ENCODE measurements around the gene PRR5L. TPM values are rescaled to one million over a fixed set of nuclear protein-coding genes. Genes with fewer than 3 reads are reported as not detected.

The PRR5L gene
- total RNA-seq, 4 donors from 2014 or later: 8.8 to 29.7 (median 9.4) TPM

GRCh38 chr11:36462321-36462720 lies 166.2 kb downstream of the PRR5L start:
- no peak for DNase-seq (ENCODE audit: low spot score in 2 of 2)
- Histone ChIP-seq H3K36me3 (peaks cover 0 to 39% (median 0%) of the 10 kb centered on the region in 3 donors), H3K4me1 (no peaks in the 10 kb centered on the region), H3K4me3 (no peak overlapping the region), H3K9me3 (no peaks in the 10 kb centered on the region), H3K27me3 (no peaks in the 10 kb centered on the region), H3K27ac (no peak overlapping the region)
- TF ChIP-seq CTCF (IDR thresholded peaks at IDR 0.05) (no peak), POLR2A (IDR thresholded peaks at IDR 0.05) (no peak), EP300 (IDR thresholded peaks at IDR 0.05) (no peak)
- 93 to 98% methylated on average over 10 to 13 of the region's 15 CpGs for WGBS, 2 donors

GRCh38 chr11:36463781-36464180 lies 167.7 kb downstream of the PRR5L start:
- Histone ChIP-seq H3K27ac (no peak overlapping the region), H3K9me3 (no peaks in the 10 kb centered on the region), H3K4me3 (no peak overlapping the region), H3K4me1 (no peaks in the 10 kb centered on the region), H3K36me3 (peaks cover 0 to 39% (median 0%) of the 10 kb centered on the region in 3 donors), H3K27me3 (no peaks in the 10 kb centered on the region)
- DNase-seq (ENCODE audit: low spot score in 2 of 2): no peak
- TF ChIP-seq EP300 (IDR thresholded peaks at IDR 0.05): no peak
- TF ChIP-seq POLR2A (IDR thresholded peaks at IDR 0.05): no peak
- TF ChIP-seq CTCF (IDR thresholded peaks at IDR 0.05): no peak
- WGBS, 2 donors: 66 to 71% methylated on average over 3 of the region's 3 CpGs

- WGBS, 2 donors: 82 to 94% methylated on average over 3 of the region's 3 CpGs
- peaks cover 0 to 39% (median 0%) of the 10 kb centered on the region in 3 donors for H3K36me3 ChIP-seq
- DNase-seq (ENCODE audit: low spot score in 2 of 2): no peak
- H3K4me1 ChIP-seq: peaks cover 0 to 6% (median 0%) of the 10 kb centered on the region in 4 donors
- TF ChIP-seq EP300 (IDR thresholded peaks at IDR 0.05) (no peak), CTCF (IDR thresholded peaks at IDR 0.05) (no peak), POLR2A (IDR thresholded peaks at IDR 0.05) (no peak)
- no peaks in the 10 kb centered on the region for H3K27me3 ChIP-seq
- no peaks in the 10 kb centered on the region for H3K9me3 ChIP-seq
- H3K4me3 ChIP-seq: no peak overlapping the region
- no peak overlapping the region for H3K27ac ChIP-seq
Observed at GRCh38 chr11:36464720-36465119, 168.6 kb downstream of the PRR5L start.

GRCh38 chr11:36465449-36466163 lies 169.5 kb downstream of the PRR5L start:
- Histone ChIP-seq H3K9me3 (no peaks in the 10 kb centered on the region), H3K4me3 (no peak overlapping the region), H3K4me1 (peaks cover 0 to 14% (median 0%) of the 10 kb centered on the region in 4 donors), H3K36me3 (peaks cover 0 to 37% (median 0%) of the 10 kb centered on the region in 3 donors), H3K27ac (no peak overlapping the region), H3K27me3 (no peaks in the 10 kb centered on the region)
- TF ChIP-seq EP300 (IDR thresholded peaks at IDR 0.05): no peak
- DNase-seq (ENCODE audit: low spot score in 2 of 2): no peak
- WGBS, 2 donors: 93 to 99% methylated on average over 4 of the region's 4 CpGs

GRCh38 chr11:36467012-36467411 lies 170.9 kb downstream of the PRR5L start:
- Histone ChIP-seq H3K36me3 (peaks cover 0 to 32% (median 0%) of the 10 kb centered on the region in 3 donors), H3K4me3 (no peak overlapping the region), H3K4me1 (peaks cover 0 to 15% (median 0%) of the 10 kb centered on the region in 4 donors), H3K27me3 (no peaks in the 10 kb centered on the region), H3K27ac (no peak overlapping the region), H3K9me3 (no peaks in the 10 kb centered on the region)
- WGBS, 2 donors: 94 to 100% methylated on average over 3 of the region's 3 CpGs
- TF ChIP-seq CTCF (IDR thresholded peaks at IDR 0.05) (no peak), EP300 (IDR thresholded peaks at IDR 0.05) (no peak), POLR2A (IDR thresholded peaks at IDR 0.05) (no peak)
- DNase-seq (ENCODE audit: low spot score in 2 of 2): no peak

All from tibial nerve (tissue), 4 donors.